ENCODE results near the gene EYA3. TPM values are rescaled to one million over a fixed set of nuclear protein-coding genes. Genes with fewer than 3 reads are reported as not detected.

EYA3 gene, protein sequence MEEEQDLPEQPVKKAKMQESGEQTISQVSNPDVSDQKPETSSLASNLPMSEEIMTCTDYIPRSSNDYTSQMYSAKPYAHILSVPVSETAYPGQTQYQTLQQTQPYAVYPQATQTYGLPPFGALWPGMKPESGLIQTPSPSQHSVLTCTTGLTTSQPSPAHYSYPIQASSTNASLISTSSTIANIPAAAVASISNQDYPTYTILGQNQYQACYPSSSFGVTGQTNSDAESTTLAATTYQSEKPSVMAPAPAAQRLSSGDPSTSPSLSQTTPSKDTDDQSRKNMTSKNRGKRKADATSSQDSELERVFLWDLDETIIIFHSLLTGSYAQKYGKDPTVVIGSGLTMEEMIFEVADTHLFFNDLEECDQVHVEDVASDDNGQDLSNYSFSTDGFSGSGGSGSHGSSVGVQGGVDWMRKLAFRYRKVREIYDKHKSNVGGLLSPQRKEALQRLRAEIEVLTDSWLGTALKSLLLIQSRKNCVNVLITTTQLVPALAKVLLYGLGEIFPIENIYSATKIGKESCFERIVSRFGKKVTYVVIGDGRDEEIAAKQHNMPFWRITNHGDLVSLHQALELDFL
- 32.0 TPM for total RNA-seq
- polyA plus RNA-seq (ENCODE audit: insufficient read depth, low read depth, low replicate concordance), result 10.2 TPM
- long read RNA-seq, donor 1, full-length matches to known transcripts, result 1 of 1 reads
- long read RNA-seq, donor 1, partial matches to known transcripts, result 0 of 1 reads
- long read RNA-seq, donor 1, other reads (novel, unspliced or antisense), result 0 of 1 reads
- long read RNA-seq, donor 2, full-length matches to known transcripts, result 3 of 20 reads
- long read RNA-seq, donor 2, partial matches to known transcripts, result 17 of 20 reads
- long read RNA-seq, donor 2, other reads (novel, unspliced or antisense), result 0 of 20 reads
- long read RNA-seq, donor 3, full-length matches to known transcripts, result 2 of 2 reads
- long read RNA-seq, donor 3, partial matches to known transcripts, result 0 of 2 reads
- long read RNA-seq, donor 3, other reads (novel, unspliced or antisense), result 0 of 2 reads
- long read RNA-seq, donor 4, full-length matches to known transcripts, result 3 of 3 reads
- long read RNA-seq, donor 4, partial matches to known transcripts, result 0 of 3 reads
- long read RNA-seq, donor 4, other reads (novel, unspliced or antisense), result 0 of 3 reads
- long read RNA-seq, donor 5, result 0 reads
- long read RNA-seq, donor 6, result 0 reads
- long read RNA-seq, donor 7, full-length matches to known transcripts, result 3 of 17 reads
- long read RNA-seq, donor 7, partial matches to known transcripts, result 3 of 17 reads
- long read RNA-seq, donor 7, other reads (novel, unspliced or antisense), result 11 of 17 reads
- long read RNA-seq, donor 8, full-length matches to known transcripts, result 2 of 2 reads
- long read RNA-seq, donor 8, partial matches to known transcripts, result 0 of 2 reads
- long read RNA-seq, donor 8, other reads (novel, unspliced or antisense), result 0 of 2 reads
- long read RNA-seq, donor 9, full-length matches to known transcripts, result 2 of 2 reads
- long read RNA-seq, donor 9, partial matches to known transcripts, result 0 of 2 reads
- long read RNA-seq, donor 9, other reads (novel, unspliced or antisense), result 0 of 2 reads
- long read RNA-seq, donor 10, full-length matches to known transcripts, result 1 of 1 reads
- long read RNA-seq, donor 10, partial matches to known transcripts, result 0 of 1 reads
- long read RNA-seq, donor 10, other reads (novel, unspliced or antisense), result 0 of 1 reads

DNA sequence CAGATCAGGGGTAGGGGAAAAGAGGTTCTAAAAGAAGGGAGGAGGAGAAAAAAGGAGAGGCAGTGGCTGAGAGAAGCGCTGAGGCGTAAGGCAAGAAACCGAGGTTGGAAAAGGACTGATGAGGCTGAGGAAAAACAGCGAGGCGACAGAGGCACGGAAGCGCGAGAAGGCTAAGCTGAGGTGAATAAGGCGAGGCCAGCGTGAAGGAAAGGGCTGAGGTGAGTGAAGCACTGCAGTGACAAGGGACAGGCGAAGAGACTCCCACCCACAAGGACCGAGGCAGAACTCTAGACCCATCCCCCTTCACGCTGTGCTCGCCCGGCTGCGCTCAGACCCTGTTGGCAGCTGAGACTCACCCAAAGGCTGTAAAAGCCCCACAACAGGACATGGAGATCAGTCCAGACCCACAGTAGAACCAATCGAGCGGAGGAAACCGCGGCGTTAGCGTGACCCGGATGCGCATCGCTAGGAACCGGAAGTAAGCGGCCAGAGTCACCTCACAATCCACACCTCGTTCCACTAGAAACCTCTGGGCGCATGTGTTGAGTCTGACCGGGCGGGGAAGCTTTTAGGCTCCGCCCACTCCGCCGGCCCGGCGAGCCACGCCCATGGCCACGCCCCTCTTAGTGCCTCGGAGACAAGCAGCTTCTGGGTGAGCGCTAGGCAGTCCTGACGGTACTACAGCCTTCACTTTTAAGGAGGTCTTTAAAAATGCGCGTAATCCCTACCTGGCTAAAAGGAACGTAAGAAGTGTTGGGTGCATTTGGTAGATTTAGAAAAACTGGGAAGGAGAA, at the start of gene EYA3:
Gene EYA3, minus strand, starts transcription at position 443 of the 794 bp plus-strand sequence. CDS start 30,584 bp downstream, outside the sequence.
- H3K27me3 ChIP-seq (ENCODE audit: control insufficient read depth, insufficient read depth, low read length), result no peaks in the 10 kb centered on the region
- peak within 1 kb of the TSS; percentile 82 to 100 (median 99) for H3K4me3 ChIP-seq (ENCODE audit: low read length in 3 of 3)
- TF ChIP-seq, protein P1, sequence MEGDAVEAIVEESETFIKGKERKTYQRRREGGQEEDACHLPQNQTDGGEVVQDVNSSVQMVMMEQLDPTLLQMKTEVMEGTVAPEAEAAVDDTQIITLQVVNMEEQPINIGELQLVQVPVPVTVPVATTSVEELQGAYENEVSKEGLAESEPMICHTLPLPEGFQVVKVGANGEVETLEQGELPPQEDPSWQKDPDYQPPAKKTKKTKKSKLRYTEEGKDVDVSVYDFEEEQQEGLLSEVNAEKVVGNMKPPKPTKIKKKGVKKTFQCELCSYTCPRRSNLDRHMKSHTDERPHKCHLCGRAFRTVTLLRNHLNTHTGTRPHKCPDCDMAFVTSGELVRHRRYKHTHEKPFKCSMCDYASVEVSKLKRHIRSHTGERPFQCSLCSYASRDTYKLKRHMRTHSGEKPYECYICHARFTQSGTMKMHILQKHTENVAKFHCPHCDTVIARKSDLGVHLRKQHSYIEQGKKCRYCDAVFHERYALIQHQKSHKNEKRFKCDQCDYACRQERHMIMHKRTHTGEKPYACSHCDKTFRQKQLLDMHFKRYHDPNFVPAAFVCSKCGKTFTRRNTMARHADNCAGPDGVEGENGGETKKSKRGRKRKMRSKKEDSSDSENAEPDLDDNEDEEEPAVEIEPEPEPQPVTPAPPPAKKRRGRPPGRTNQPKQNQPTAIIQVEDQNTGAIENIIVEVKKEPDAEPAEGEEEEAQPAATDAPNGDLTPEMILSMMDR (IDR thresholded peaks at IDR 0.05; ENCODE audit: borderline replicate concordance, extremely low read depth, insufficient read depth), result no peak
- intact Hi-C loops (cut with DNase I), result no loop called here
- H3K36me3 ChIP-seq (ENCODE audit: control insufficient read depth in 2 of 3, insufficient read depth in 3 of 3, low read length in 3 of 3), result no peaks in the 10 kb centered on the region
- H3K27ac ChIP-seq (ENCODE audit: low read depth in 2 of 2, low read length in 2 of 2), result peak within 1 kb of the TSS; percentile 81 to 94
- FAIRE-seq, result peak; percentile 90
- no peaks in the 10 kb centered on the region for H3K9me3 ChIP-seq (ENCODE audit: control insufficient read depth in 2 of 3, insufficient read depth in 1 of 3, low read length in 3 of 3)
- peaks cover 0 to 14% (median 12%) of the 10 kb centered on the region in 3 donors for H3K4me1 ChIP-seq (ENCODE audit: control insufficient read depth in 2 of 3, insufficient read depth in 2 of 3, low read depth in 1 of 3, low read length in 3 of 3)
- H3K9ac ChIP-seq (ENCODE audit: low read length in 3 of 3), result peak within 1 kb of the TSS; percentile 77 to 92 (median 90)
- peak; percentile 99 to 100 (median 99) for DNase-seq

DNA sequence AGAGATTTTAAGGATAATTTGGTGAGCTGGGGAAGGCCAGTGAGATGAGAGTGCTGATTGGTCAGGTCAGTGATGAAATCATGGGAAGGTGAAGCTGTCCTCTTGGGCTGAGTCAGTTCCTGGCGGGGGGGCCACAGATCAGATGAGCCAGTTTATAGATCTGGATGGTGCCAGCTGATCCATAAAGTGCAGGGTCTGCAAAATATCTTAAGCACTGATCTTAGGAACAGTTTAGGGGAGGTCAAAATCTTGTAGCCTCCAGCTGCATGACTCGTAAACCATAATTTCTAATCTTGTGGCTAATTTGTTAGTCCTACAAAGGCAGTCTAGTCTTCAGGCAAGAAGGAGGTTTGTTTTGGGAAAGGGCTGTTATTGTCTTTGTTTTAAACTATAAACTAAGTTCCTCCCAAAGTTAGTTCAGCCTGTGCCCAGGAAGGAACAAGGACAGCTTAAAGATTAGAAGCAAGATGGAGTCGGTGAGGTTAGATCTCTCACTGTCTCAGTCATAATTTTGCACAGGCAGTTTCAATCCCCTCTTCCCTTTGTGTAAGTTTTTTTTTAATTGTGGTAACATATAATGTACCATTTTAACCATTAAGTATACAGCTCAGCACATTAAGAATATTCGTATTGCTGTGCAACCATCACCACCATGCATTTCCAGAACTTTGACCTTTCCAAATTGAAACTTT, 48.7 kb upstream of the EYA3 start:
- DNase-seq, result no peak
- peaks cover 0 to 2% (median 0%) of the 10 kb centered on the region in 3 donors for H3K4me1 ChIP-seq (ENCODE audit: control insufficient read depth in 2 of 3, insufficient read depth in 2 of 3, low read depth in 1 of 3, low read length in 3 of 3)
- no peak for FAIRE-seq
- H3K9ac ChIP-seq (ENCODE audit: low read length in 3 of 3), result no peak overlapping the region
- TF ChIP-seq, protein P1 (IDR thresholded peaks at IDR 0.05; ENCODE audit: borderline replicate concordance, extremely low read depth, insufficient read depth), result no peak
- intact Hi-C loops (cut with DNase I), result no loop called here
- no peaks in the 10 kb centered on the region for H3K9me3 ChIP-seq (ENCODE audit: control insufficient read depth in 2 of 3, insufficient read depth in 1 of 3, low read length in 3 of 3)
- no peaks in the 10 kb centered on the region for H3K36me3 ChIP-seq (ENCODE audit: control insufficient read depth in 2 of 3, insufficient read depth in 3 of 3, low read length in 3 of 3)
- no peaks in the 10 kb centered on the region for H3K27me3 ChIP-seq (ENCODE audit: control insufficient read depth, insufficient read depth, low read length)
- no peak overlapping the region for H3K27ac ChIP-seq (ENCODE audit: low read depth in 2 of 2, low read length in 2 of 2)
- H3K4me3 ChIP-seq (ENCODE audit: low read length in 3 of 3), result no peak overlapping the region

Data from kidney (tissue), 22 donors.